ENCODE measurements around the gene TUSC2. TPM values are rescaled to one million over a fixed set of nuclear protein-coding genes. Genes with fewer than 3 reads are reported as not detected.

The TUSC2 gene
- total RNA-seq, 1 experiment from 2014 or later, result 33.5 TPM

DNA sequence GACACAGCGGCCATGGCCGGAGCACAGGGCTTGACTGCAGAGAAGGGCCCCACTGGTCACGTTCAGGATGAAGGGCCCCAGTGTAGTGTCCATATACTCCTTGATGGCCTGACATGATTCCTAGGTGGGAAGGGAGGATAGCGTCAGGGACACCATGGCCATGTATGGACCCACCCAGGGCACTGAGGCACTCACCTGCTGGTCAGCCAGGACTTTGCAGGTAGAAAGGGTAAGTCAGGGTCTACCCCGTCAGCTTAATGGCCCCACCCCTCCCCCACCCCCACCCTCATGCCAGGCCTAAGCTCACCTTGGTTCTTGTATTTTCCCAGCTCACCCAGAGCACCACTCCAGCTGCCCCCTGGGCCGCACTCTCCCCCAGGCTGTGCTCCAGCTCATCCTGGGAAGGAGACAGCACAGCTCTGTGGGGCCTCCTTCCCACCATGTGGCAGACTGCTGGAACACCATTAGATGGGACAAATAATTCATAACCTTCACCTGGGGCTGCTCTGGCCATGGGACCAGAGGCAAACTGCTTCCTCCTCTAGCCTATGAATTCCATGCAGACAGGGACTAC lies 27.3 kb downstream of the TUSC2 start:
- H2BK15ac ChIP-seq (ENCODE audit: low read depth, low read length), result no peak overlapping the region
- no peak overlapping the region for H2BK12ac ChIP-seq (ENCODE audit: insufficient read length, low read depth, low read length)
- no peak overlapping the region for H4K8ac ChIP-seq (replicated peaks; ENCODE audit: insufficient read length, low read depth, low read length)
- H3K18ac ChIP-seq (ENCODE audit: insufficient read length, low read depth, low read length), result no peak overlapping the region
- H2BK120ac ChIP-seq (ENCODE audit: low read depth, low read length, poor library complexity, severe bottlenecking), result no peak overlapping the region
- Mint-ChIP-seq H3K9me3 (peaks cover 0 to 8% of the 10 kb centered on the region in 2 experiments; a peak in 4 of 5 replicates), H3K4me3 (peak overlapping the region in 1 of 2 experiments; percentile 99; a peak in 1 of 5 replicates), H3K36me3 (ENCODE audit: insufficient read depth in 1 of 3, low read depth in 3 of 3) (peaks cover 0 to 8% (median 1%) of the 10 kb centered on the region in 3 experiments; a peak in 1 of 7 replicates), H3K27ac (no peak overlapping the region; a peak in 1 of 7 replicates), H3K27me3 (ENCODE audit: low read depth) (no peaks in the 10 kb centered on the region), H3K4me1 (peaks cover 25 to 27% of the 10 kb centered on the region in 2 experiments)
- H3K23me2 ChIP-seq (ENCODE audit: insufficient read length, low read depth, low read length, poor library complexity, severe bottlenecking), result peaks cover 6% of the 10 kb centered on the region
- H3K56ac ChIP-seq (ENCODE audit: insufficient read length, low read depth, low read length), result no peak overlapping the region
- H3K79me2 ChIP-seq (ENCODE audit: insufficient read depth, low read length), result no peaks in the 10 kb centered on the region
- no peak overlapping the region for H2AFZ ChIP-seq (ENCODE audit: low read length)
- H2BK5ac ChIP-seq (ENCODE audit: insufficient read length, low read length), result no peak overlapping the region
- no peak overlapping the region for H4K5ac ChIP-seq (ENCODE audit: insufficient read length, low read depth, low read length)
- no peaks in the 10 kb centered on the region for H3K9me3 ChIP-seq (ENCODE audit: control insufficient read depth, low read depth, low read length)
- H3K4me1 ChIP-seq (ENCODE audit: insufficient read depth, low read length), result no peaks in the 10 kb centered on the region
- DNase-seq, result no peak
- no peak overlapping the region for H2BK20ac ChIP-seq (ENCODE audit: low read depth, low read length, poor library complexity, severe bottlenecking)
- H3T11ph ChIP-seq (ENCODE audit: low read length), result no peak overlapping the region
- no peak overlapping the region for H3K27ac ChIP-seq (ENCODE audit: insufficient read length, low read depth, low read length)
- 0 out of 3 replicates have a peak, but pooled peaks have one; percentile 23 for TF ChIP-seq CTCF (conservative IDR thresholded peaks at IDR 0.05)
- no peaks in the 10 kb centered on the region for H3K79me1 ChIP-seq (ENCODE audit: insufficient read depth, low read depth, low read length, poor library complexity, severe bottlenecking)
- H4K20me1 ChIP-seq (ENCODE audit: control insufficient read depth, insufficient read depth, insufficient read length), result no peaks in the 10 kb centered on the region
- no peak overlapping the region for H4K91ac ChIP-seq (ENCODE audit: insufficient read length, low read depth, low read length)
- H3K4ac ChIP-seq (ENCODE audit: low read depth, low read length), result no peak overlapping the region
- no peak overlapping the region for H3K4me2 ChIP-seq (ENCODE audit: insufficient read depth, insufficient read length, low read length)
- H3K27me3 ChIP-seq (ENCODE audit: insufficient read depth, low read length), result no peaks in the 10 kb centered on the region
- no peak overlapping the region for H2AK5ac ChIP-seq (ENCODE audit: insufficient read length, low read length)
- WGBS (ENCODE audit: extremely low coverage, insufficient read length, low lambda C conversion rate), result no CpG with 5 or more reads among the region's 6 CpGs
- no peak overlapping the region for H3K9ac ChIP-seq (ENCODE audit: extremely low read depth, insufficient read length, low read length)
- H3K23ac ChIP-seq (ENCODE audit: insufficient read length, low read depth, low read length), result no peak overlapping the region
- H3K14ac ChIP-seq (ENCODE audit: insufficient read depth, low read length), result no peak overlapping the region

All from H9 (cell line).